ENCODE data around the gene ACP2.
"Not testable (repeated sequence)": the region's sequence is repeated elsewhere in the genome, so short reads cannot be mapped to it uniquely, and the experiment has no call there.

DNA sequence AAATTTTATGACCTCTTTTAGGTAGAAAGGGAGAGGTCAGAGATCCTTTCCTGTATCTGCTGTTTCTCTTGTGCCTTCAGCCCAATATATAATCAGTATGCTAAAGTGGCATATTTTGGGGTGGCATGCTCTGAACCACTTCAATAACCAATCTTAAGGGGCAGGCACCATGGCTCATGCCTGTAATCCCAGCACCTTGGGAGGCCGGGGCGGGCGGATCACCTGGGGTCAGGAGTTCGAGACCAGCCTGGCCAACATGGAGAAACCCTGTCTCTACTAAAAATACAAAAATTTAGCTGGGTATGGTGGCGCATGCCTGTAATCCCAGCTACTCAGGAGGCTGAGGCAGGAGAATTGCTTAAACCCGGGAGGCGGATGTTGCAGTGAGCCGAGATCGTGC lies 50.5 kb downstream of the ACP2 start:
- TF ChIP-seq, protein P1, sequence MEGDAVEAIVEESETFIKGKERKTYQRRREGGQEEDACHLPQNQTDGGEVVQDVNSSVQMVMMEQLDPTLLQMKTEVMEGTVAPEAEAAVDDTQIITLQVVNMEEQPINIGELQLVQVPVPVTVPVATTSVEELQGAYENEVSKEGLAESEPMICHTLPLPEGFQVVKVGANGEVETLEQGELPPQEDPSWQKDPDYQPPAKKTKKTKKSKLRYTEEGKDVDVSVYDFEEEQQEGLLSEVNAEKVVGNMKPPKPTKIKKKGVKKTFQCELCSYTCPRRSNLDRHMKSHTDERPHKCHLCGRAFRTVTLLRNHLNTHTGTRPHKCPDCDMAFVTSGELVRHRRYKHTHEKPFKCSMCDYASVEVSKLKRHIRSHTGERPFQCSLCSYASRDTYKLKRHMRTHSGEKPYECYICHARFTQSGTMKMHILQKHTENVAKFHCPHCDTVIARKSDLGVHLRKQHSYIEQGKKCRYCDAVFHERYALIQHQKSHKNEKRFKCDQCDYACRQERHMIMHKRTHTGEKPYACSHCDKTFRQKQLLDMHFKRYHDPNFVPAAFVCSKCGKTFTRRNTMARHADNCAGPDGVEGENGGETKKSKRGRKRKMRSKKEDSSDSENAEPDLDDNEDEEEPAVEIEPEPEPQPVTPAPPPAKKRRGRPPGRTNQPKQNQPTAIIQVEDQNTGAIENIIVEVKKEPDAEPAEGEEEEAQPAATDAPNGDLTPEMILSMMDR (IDR thresholded peaks at IDR 0.05): not testable (repeated sequence)
- TF ChIP-seq, protein P2, sequence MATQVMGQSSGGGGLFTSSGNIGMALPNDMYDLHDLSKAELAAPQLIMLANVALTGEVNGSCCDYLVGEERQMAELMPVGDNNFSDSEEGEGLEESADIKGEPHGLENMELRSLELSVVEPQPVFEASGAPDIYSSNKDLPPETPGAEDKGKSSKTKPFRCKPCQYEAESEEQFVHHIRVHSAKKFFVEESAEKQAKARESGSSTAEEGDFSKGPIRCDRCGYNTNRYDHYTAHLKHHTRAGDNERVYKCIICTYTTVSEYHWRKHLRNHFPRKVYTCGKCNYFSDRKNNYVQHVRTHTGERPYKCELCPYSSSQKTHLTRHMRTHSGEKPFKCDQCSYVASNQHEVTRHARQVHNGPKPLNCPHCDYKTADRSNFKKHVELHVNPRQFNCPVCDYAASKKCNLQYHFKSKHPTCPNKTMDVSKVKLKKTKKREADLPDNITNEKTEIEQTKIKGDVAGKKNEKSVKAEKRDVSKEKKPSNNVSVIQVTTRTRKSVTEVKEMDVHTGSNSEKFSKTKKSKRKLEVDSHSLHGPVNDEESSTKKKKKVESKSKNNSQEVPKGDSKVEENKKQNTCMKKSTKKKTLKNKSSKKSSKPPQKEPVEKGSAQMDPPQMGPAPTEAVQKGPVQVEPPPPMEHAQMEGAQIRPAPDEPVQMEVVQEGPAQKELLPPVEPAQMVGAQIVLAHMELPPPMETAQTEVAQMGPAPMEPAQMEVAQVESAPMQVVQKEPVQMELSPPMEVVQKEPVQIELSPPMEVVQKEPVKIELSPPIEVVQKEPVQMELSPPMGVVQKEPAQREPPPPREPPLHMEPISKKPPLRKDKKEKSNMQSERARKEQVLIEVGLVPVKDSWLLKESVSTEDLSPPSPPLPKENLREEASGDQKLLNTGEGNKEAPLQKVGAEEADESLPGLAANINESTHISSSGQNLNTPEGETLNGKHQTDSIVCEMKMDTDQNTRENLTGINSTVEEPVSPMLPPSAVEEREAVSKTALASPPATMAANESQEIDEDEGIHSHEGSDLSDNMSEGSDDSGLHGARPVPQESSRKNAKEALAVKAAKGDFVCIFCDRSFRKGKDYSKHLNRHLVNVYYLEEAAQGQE (IDR thresholded peaks at IDR 0.05; ENCODE audit: low read depth, low read length): not testable (repeated sequence)
- not testable (repeated sequence) for TF ChIP-seq YY1 (IDR thresholded peaks at IDR 0.05; ENCODE audit: low read depth); RAD21 (IDR thresholded peaks at IDR 0.05; ENCODE audit: low read length); GABPA (IDR thresholded peaks at IDR 0.05; ENCODE audit: low read depth); SMC3 (IDR thresholded peaks at IDR 0.05; ENCODE audit: low read depth, low read length); RCOR1 (IDR thresholded peaks at IDR 0.05; ENCODE audit: low read length); TAF1 (IDR thresholded peaks at IDR 0.05; ENCODE audit: borderline replicate concordance, low read depth, low read length); SIN3A (IDR thresholded peaks at IDR 0.05; ENCODE audit: borderline replicate concordance, low read depth, low read length); GATA2 (CRISPR knock-in tag; IDR thresholded peaks at IDR 0.05); POLR2AphosphoS5 (IDR thresholded peaks at IDR 0.05; ENCODE audit: low read depth, low read length); EZH2phosphoT487 (IDR thresholded peaks at IDR 0.05; ENCODE audit: borderline replicate concordance, low read depth); ELF1 (IDR thresholded peaks at IDR 0.05)
- TF ChIP-seq, protein P3, sequence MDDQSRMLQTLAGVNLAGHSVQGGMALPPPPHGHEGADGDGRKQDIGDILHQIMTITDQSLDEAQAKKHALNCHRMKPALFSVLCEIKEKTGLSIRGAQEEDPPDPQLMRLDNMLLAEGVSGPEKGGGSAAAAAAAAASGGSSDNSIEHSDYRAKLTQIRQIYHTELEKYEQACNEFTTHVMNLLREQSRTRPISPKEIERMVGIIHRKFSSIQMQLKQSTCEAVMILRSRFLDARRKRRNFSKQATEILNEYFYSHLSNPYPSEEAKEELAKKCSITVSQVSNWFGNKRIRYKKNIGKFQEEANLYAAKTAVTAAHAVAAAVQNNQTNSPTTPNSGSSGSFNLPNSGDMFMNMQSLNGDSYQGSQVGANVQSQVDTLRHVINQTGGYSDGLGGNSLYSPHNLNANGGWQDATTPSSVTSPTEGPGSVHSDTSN (IDR thresholded peaks at IDR 0.05): not testable (repeated sequence)

Data from SK-N-SH (cell line).